ENCODE measurements around the gene CTU1. TPM values are rescaled to one million over a fixed set of nuclear protein-coding genes. Genes with fewer than 3 reads are reported as not detected.
A peak's percentile ranks its signal among the peaks of the same experiment; 100 is the strongest.

CTU1 gene
- total and polyA plus RNA-seq, 2 of the 4 experiments (the other 2 are of a cell fraction), result 2.0 to 3.3 TPM

DNA sequence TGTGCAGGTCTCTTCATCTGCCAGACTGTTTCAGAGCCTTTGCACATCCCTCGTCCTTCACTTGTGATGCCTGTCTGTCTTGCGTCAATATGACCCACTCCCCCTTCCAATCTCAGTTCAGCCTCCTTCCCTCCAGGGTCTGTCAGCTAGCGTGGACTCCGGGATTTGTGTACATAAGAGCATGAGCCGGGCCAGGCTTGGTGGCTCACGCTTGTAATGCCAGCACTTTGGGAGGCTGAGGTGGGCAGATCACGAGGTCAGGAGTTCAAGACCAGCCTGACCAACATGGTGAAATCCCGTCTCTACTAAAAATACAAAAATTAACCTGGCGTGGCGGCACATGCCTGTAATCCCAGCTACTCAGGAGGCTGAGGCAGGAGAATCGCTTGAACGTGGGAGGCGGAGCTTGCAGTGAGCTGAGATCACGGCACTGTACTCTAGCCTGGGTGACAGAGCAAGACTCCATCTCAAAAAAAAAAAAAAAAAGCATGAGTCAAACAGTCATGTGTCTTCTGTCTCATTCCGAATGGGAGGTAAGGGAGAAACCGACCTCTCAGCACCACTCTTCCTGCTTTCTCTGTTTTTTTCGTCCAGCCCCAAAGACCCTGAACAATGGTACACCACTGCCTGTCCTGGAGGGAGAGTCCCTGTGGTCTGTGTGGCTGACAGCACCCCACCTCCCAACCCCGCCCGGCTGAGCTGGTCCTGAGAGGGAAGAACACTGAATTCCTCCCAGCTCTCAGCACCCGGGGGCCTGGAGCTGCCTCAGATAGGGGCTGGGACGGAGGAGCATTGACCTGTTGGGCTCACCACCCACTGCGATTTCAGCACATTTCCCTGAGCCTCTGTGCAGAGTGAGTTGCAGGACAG is 14.1 kb upstream of the CTU1 start:
- WGBS, 2 experiments (ENCODE audit: extremely low coverage in 2 of 2, insufficient read length in 1 of 2), result 61% methylated on average over 5 of the region's 22 CpGs; no CpG with 5 or more reads in 1 of the 2 experiments
- H3K79me1 ChIP-seq (ENCODE audit: low read depth in 1 of 2, low read length in 2 of 2), result no peaks in the 10 kb centered on the region
- CTCF ChIA-PET, result no interaction called here
- POLR2A ChIA-PET (ENCODE audit: unreplicated experiment), result no interaction called here
- no peak overlapping the region for H2BK15ac ChIP-seq (ENCODE audit: low read depth, low read length)
- H3K4me1 ChIP-seq (ENCODE audit: control insufficient read depth, insufficient read depth, low read length), result no peaks in the 10 kb centered on the region
- no peaks in the 10 kb centered on the region for H3K9me3 ChIP-seq (ENCODE audit: control insufficient read depth, insufficient read depth, low read length)
- no peaks in the 10 kb centered on the region for H3K27me3 ChIP-seq (ENCODE audit: control insufficient read depth, insufficient read depth, low read length)
- no peak overlapping the region for H3K23ac ChIP-seq (ENCODE audit: low read depth, low read length)
- no peak overlapping the region for H3K27ac ChIP-seq (ENCODE audit: insufficient read depth, low read length)
- no peak overlapping the region for H3K4me3 ChIP-seq (ENCODE audit: insufficient read depth, low read depth, low read length)
- intact Hi-C loops (cut with micrococcal nuclease) (no loop called here), dilution Hi-C loops (cut with HindIII; ENCODE audit: low sequenced_read_pairs, unreplicated experiment) (no loop called here), in situ Hi-C loops (cut with MboI; ENCODE audit: low sequenced_read_pairs) (no loop called here)
- H3K4me2 ChIP-seq (ENCODE audit: low read depth, low read length), result no peak overlapping the region
- H3K18ac ChIP-seq (ENCODE audit: low read depth, low read length), result no peak overlapping the region
- no peak overlapping the region for H4K8ac ChIP-seq (ENCODE audit: low read depth in 2 of 2, low read length in 2 of 2)
- no peaks in the 10 kb centered on the region for H3K9me1 ChIP-seq (ENCODE audit: insufficient read depth, low read length)
- H3K9ac ChIP-seq (ENCODE audit: low read depth, low read length), result no peak overlapping the region
- H4K20me1 ChIP-seq (ENCODE audit: insufficient read depth, low read length), result no peaks in the 10 kb centered on the region
- no peak overlapping the region for H2AK5ac ChIP-seq (ENCODE audit: low read depth, low read length)
- no peak overlapping the region for H4K91ac ChIP-seq (ENCODE audit: insufficient read depth, low read depth, low read length)
- H2BK120ac ChIP-seq (ENCODE audit: low read depth, low read length), result no peak overlapping the region
- no peak overlapping the region for H3K56ac ChIP-seq (ENCODE audit: extremely low read depth, insufficient read depth, low read length)
- ATAC-seq (ENCODE audit: low read depth) (no peak), DNase-seq (no peak)
- H3K14ac ChIP-seq (replicated peaks; ENCODE audit: low read depth, low read length), result 0 out of 2 replicates have a peak overlapping the region, but pooled peaks have one; percentile 41
- BruUV-seq (replicated peaks), result no TSS peak
- no peak overlapping the region for H4K5ac ChIP-seq (ENCODE audit: low read depth, low read length)
- peak overlapping the region; percentile 33 for H2AFZ ChIP-seq (replicated peaks; ENCODE audit: low read length, poor library complexity)
- no peak overlapping the region for H2BK5ac ChIP-seq (ENCODE audit: low read depth, low read length, poor library complexity, severe bottlenecking)
- H3K4ac ChIP-seq (ENCODE audit: low read depth, low read length), result no peak overlapping the region
- H3K36me3 ChIP-seq (ENCODE audit: control insufficient read depth, insufficient read depth, low read length), result no peaks in the 10 kb centered on the region
- H2AK9ac ChIP-seq (replicated peaks; ENCODE audit: low read depth, low read length, poor library complexity), result no peak overlapping the region
- no peak overlapping the region for H2BK20ac ChIP-seq (ENCODE audit: low read depth, low read length)
- no peak for TF ChIP-seq RFX5 (IDR thresholded peaks at IDR 0.05; ENCODE audit: low read depth, low read length)
- TF ChIP-seq, protein P1, sequence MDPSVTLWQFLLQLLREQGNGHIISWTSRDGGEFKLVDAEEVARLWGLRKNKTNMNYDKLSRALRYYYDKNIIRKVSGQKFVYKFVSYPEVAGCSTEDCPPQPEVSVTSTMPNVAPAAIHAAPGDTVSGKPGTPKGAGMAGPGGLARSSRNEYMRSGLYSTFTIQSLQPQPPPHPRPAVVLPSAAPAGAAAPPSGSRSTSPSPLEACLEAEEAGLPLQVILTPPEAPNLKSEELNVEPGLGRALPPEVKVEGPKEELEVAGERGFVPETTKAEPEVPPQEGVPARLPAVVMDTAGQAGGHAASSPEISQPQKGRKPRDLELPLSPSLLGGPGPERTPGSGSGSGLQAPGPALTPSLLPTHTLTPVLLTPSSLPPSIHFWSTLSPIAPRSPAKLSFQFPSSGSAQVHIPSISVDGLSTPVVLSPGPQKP (IDR thresholded peaks at IDR 0.05; ENCODE audit: borderline replicate concordance, low read depth, low read length), result no peak
- TF ChIP-seq BHLHE40 (IDR thresholded peaks at IDR 0.05; ENCODE audit: low read depth, low read length), result no peak
- no peak for TF ChIP-seq CHD1 (IDR thresholded peaks at IDR 0.05; ENCODE audit: low read depth, low read length)
- no peak for TF ChIP-seq RCOR1 (IDR thresholded peaks at IDR 0.05; ENCODE audit: insufficient replicate concordance, low read length)
- no peak for TF ChIP-seq MAZ (IDR thresholded peaks at IDR 0.05; ENCODE audit: borderline replicate concordance, low read depth, low read length)
- TF ChIP-seq, protein P2, sequence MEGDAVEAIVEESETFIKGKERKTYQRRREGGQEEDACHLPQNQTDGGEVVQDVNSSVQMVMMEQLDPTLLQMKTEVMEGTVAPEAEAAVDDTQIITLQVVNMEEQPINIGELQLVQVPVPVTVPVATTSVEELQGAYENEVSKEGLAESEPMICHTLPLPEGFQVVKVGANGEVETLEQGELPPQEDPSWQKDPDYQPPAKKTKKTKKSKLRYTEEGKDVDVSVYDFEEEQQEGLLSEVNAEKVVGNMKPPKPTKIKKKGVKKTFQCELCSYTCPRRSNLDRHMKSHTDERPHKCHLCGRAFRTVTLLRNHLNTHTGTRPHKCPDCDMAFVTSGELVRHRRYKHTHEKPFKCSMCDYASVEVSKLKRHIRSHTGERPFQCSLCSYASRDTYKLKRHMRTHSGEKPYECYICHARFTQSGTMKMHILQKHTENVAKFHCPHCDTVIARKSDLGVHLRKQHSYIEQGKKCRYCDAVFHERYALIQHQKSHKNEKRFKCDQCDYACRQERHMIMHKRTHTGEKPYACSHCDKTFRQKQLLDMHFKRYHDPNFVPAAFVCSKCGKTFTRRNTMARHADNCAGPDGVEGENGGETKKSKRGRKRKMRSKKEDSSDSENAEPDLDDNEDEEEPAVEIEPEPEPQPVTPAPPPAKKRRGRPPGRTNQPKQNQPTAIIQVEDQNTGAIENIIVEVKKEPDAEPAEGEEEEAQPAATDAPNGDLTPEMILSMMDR (conservative IDR thresholded peaks at IDR 0.05; ENCODE audit: low read depth, low read length), result no peak
- TF ChIP-seq CEBPB (IDR thresholded peaks at IDR 0.05; ENCODE audit: low read depth, low read length), result no peak
- TF ChIP-seq FOS (IDR thresholded peaks at IDR 0.05; ENCODE audit: low read depth, low read length), result no peak
- no peak for TF ChIP-seq POLR2A (IDR thresholded peaks at IDR 0.05; ENCODE audit: low read depth, low read length)
- TF ChIP-seq MAFK (IDR thresholded peaks at IDR 0.05; ENCODE audit: low read depth, low read length), result no peak
- TF ChIP-seq, protein P3, sequence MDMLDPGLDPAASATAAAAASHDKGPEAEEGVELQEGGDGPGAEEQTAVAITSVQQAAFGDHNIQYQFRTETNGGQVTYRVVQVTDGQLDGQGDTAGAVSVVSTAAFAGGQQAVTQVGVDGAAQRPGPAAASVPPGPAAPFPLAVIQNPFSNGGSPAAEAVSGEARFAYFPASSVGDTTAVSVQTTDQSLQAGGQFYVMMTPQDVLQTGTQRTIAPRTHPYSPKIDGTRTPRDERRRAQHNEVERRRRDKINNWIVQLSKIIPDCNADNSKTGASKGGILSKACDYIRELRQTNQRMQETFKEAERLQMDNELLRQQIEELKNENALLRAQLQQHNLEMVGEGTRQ (IDR thresholded peaks at IDR 0.05; ENCODE audit: low read depth, low read length), result no peak
- no peak for TF ChIP-seq RAD21 (IDR thresholded peaks at IDR 0.05; ENCODE audit: low read length)
- TF ChIP-seq SMC3 (IDR thresholded peaks at IDR 0.05; ENCODE audit: low read depth, low read length), result no peak
- TF ChIP-seq MXI1 (IDR thresholded peaks at IDR 0.05; ENCODE audit: borderline replicate concordance, low read depth, low read length), result no peak

Data from IMR-90 (cell line).